ENCODE data around the gene COL4A2. TPM values are rescaled to one million over a fixed set of nuclear protein-coding genes. Genes with fewer than 3 reads are reported as not detected.

Gene COL4A2
- total RNA-seq, 1 donor from 2014 or later = 1,556 TPM

- H3K27ac Mint-ChIP-seq (ENCODE audit: unreplicated experiment) = peak overlapping the region; percentile 86
- peaks cover 3% of the 10 kb centered on the region for H3K4me1 Mint-ChIP-seq (ENCODE audit: unreplicated experiment)
- H3K36me3 Mint-ChIP-seq (ENCODE audit: low read depth, unreplicated experiment) = peaks cover 61% of the 10 kb centered on the region
- no peaks in the 10 kb centered on the region for H3K9me3 Mint-ChIP-seq (ENCODE audit: unreplicated experiment)
- H3K4me3 Mint-ChIP-seq (ENCODE audit: unreplicated experiment) = peak overlapping the region; percentile 52
- no peak for TF ChIP-seq CTCF (IDR thresholded peaks at IDR 0.05; ENCODE audit: unreplicated experiment)
- peaks cover 14% of the 10 kb centered on the region for H3K27me3 Mint-ChIP-seq (ENCODE audit: unreplicated experiment)
- DNase-seq (ENCODE audit: low spot score) = no peak
These were observed 147.9 kb downstream of the COL4A2 start for GRCh38 chr13:110454956-110455355.

GRCh38 chr13:110455444-110455843 is 148.4 kb downstream of the COL4A2 start:
- Mint-ChIP-seq H3K9me3 (ENCODE audit: unreplicated experiment) (no peaks in the 10 kb centered on the region), H3K27me3 (ENCODE audit: unreplicated experiment) (peaks cover 15% of the 10 kb centered on the region), H3K27ac (ENCODE audit: unreplicated experiment) (peak overlapping the region; percentile 86), H3K36me3 (ENCODE audit: low read depth, unreplicated experiment) (peaks cover 63% of the 10 kb centered on the region), H3K4me3 (ENCODE audit: unreplicated experiment) (peak overlapping the region; percentile 52), H3K4me1 (ENCODE audit: unreplicated experiment) (peaks cover 3% of the 10 kb centered on the region)
- TF ChIP-seq CTCF (IDR thresholded peaks at IDR 0.05; ENCODE audit: unreplicated experiment) = no peak
- no peak for DNase-seq (ENCODE audit: low spot score)

- peak; percentile 33 for TF ChIP-seq CTCF (IDR thresholded peaks at IDR 0.05; ENCODE audit: unreplicated experiment)
These were observed 148.9 kb downstream of the COL4A2 start for GRCh38 chr13:110455941-110456340.

GRCh38 chr13:110456550-110456949 is 149.5 kb downstream of the COL4A2 start:
- H3K4me1 Mint-ChIP-seq (ENCODE audit: unreplicated experiment) = peaks cover 3% of the 10 kb centered on the region
- H3K27ac Mint-ChIP-seq (ENCODE audit: unreplicated experiment) = peak overlapping the region; percentile 82
- H3K9me3 Mint-ChIP-seq (ENCODE audit: unreplicated experiment) = no peaks in the 10 kb centered on the region
- no peak for DNase-seq (ENCODE audit: low spot score)
- peaks cover 17% of the 10 kb centered on the region for H3K27me3 Mint-ChIP-seq (ENCODE audit: unreplicated experiment)
- TF ChIP-seq CTCF (IDR thresholded peaks at IDR 0.05; ENCODE audit: unreplicated experiment) = no peak
- H3K4me3 Mint-ChIP-seq (ENCODE audit: unreplicated experiment) = no peak overlapping the region
- H3K36me3 Mint-ChIP-seq (ENCODE audit: low read depth, unreplicated experiment) = peaks cover 67% of the 10 kb centered on the region

More at GRCh38 chr13:110455941-110456340, 148.9 kb downstream of the COL4A2 start:
- H3K27ac Mint-ChIP-seq (ENCODE audit: unreplicated experiment) = peak overlapping the region; percentile 82
- H3K4me1 Mint-ChIP-seq (ENCODE audit: unreplicated experiment) = peaks cover 3% of the 10 kb centered on the region
- H3K9me3 Mint-ChIP-seq (ENCODE audit: unreplicated experiment) = no peaks in the 10 kb centered on the region
- peaks cover 17% of the 10 kb centered on the region for H3K27me3 Mint-ChIP-seq (ENCODE audit: unreplicated experiment)
- H3K4me3 Mint-ChIP-seq (ENCODE audit: unreplicated experiment) = no peak overlapping the region
- peaks cover 68% of the 10 kb centered on the region for H3K36me3 Mint-ChIP-seq (ENCODE audit: low read depth, unreplicated experiment)
- peak; percentile 59 for DNase-seq (ENCODE audit: low spot score)

DNA sequence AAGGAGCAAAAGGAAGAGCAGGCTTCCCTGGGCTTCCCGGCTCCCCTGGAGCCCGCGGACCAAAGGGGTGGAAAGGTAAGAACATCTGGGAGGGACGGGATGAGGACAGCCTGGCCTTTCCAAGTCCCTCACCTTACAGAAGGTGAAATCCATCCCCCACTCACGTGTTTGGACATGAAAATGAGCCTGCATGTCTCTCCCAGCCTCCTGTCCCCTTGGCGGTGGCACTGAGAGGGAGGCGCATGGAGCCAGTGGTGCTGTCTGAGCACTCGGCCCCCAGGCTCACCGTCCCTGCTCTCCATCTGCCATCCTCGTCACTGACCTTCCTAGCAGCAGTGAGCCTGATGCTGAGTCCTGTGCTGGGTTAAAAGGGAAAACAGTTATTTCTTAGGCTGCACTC is 150.3 kb downstream of the COL4A2 start:
- H3K4me3 Mint-ChIP-seq (ENCODE audit: unreplicated experiment) = peak overlapping the region; percentile 67
- no peak for DNase-seq (ENCODE audit: low spot score)
- no peak overlapping the region for H3K27ac Mint-ChIP-seq (ENCODE audit: unreplicated experiment)
- peaks cover 19% of the 10 kb centered on the region for H3K27me3 Mint-ChIP-seq (ENCODE audit: unreplicated experiment)
- peaks cover 71% of the 10 kb centered on the region for H3K36me3 Mint-ChIP-seq (ENCODE audit: low read depth, unreplicated experiment)
- no peak for TF ChIP-seq CTCF (IDR thresholded peaks at IDR 0.05; ENCODE audit: unreplicated experiment)
- H3K9me3 Mint-ChIP-seq (ENCODE audit: unreplicated experiment) = no peaks in the 10 kb centered on the region
- peaks cover 3% of the 10 kb centered on the region for H3K4me1 Mint-ChIP-seq (ENCODE audit: unreplicated experiment)
